GM12878 (cell line): ENCODE data around the gene TRIM37. TPM values are rescaled to one million over a fixed set of nuclear protein-coding genes. Genes with fewer than 3 reads are reported as not detected.

Experiments
- ASH2L ChIP-seq: fragments of 300-600, 200-600 bp; sonication (generic); IDR thresholded peaks from 2 replicates; pipeline ENCODE4 v1.6.1; 2017; ENCODE audit warnings: low read depth, mild to moderate bottlenecking, borderline replicate concordance
- EP300 ChIP-seq, 2 experiments: fragments of 150-350 bp in 1 of 2; IDR thresholded peaks; 2 replicates each; pipeline ENCODE4 v1.6.1; 2011 to 2012; ENCODE audit warnings: low read depth in 2 of 2, low read length in 2 of 2, borderline replicate concordance in 1 of 2, improper control_type of control experiment in 1 of 2, inconsistent platforms in 1 of 2; ENCODE audit not compliant: control insufficient read depth in 1 of 2
- FOS ChIP-seq: IDR thresholded peaks from 3 replicates; pipeline ENCODE4 v1.6.1; 2011; ENCODE audit warnings: borderline replicate concordance; ENCODE audit not compliant: insufficient read length; ENCODE audit errors: extremely low read depth
- IRF4 ChIP-seq: IDR thresholded peaks from 2 replicates; pipeline ENCODE4 v1.6.1; 2011; ENCODE audit warnings: low read depth, low read length
- KAT2A ChIP-seq: conservative IDR thresholded peaks from 2 replicates; pipeline ENCODE4 v1.6.1; 2011; ENCODE audit warnings: low read depth, low read length; ENCODE audit not compliant: control insufficient read depth
- MAX ChIP-seq: IDR thresholded peaks from 2 replicates; pipeline ENCODE4 v1.6.1; 2012; ENCODE audit warnings: low read depth, low read length, improper control_type of control experiment
- MEF2B ChIP-seq: fragments of 450-650 bp; IDR thresholded peaks from 2 replicates; pipeline ENCODE4 v1.6.1; 2018; ENCODE audit warnings: mild to moderate bottlenecking, moderate library complexity; ENCODE audit not compliant: partially characterized antibody, poor library complexity, severe bottlenecking
- NFIC ChIP-seq: IDR thresholded peaks from 2 replicates; pipeline ENCODE4 v1.6.1; 2012; ENCODE audit warnings: low read depth, mild to moderate bottlenecking, inconsistent platforms, low read length, moderate library complexity
- NKRF ChIP-seq: fragments of 450-650 bp; conservative IDR thresholded peaks from 2 replicates; pipeline ENCODE4 v1.6.1; 2017; ENCODE audit warnings: mild to moderate bottlenecking, moderate library complexity
- PBX3 ChIP-seq: IDR thresholded peaks from 2 replicates; pipeline ENCODE4 v1.6.1; 2011; ENCODE audit warnings: mild to moderate bottlenecking, low read depth, low read length, moderate library complexity; ENCODE audit not compliant: insufficient replicate concordance
- POLR2AphosphoS2 ChIP-seq: IDR thresholded peaks from 2 replicates; pipeline ENCODE4 v1.6.1; 2011; ENCODE audit warnings: low read depth, mild to moderate bottlenecking, low read length, improper control_type of control experiment, moderate library complexity
- RCOR1 ChIP-seq: conservative IDR thresholded peaks from 2 replicates; pipeline ENCODE4 v1.6.1; 2012; ENCODE audit warnings: low read depth, low read length, improper control_type of control experiment
- RELB ChIP-seq: fragments of 450-650 bp; IDR thresholded peaks from 2 replicates; pipeline ENCODE4 v1.6.1; 2017; ENCODE audit warnings: low read depth, mild to moderate bottlenecking, moderate library complexity
- SMAD1 ChIP-seq: fragments of 450-650 bp; IDR thresholded peaks from 2 replicates; pipeline ENCODE4 v1.6.1; 2018; ENCODE audit warnings: mild to moderate bottlenecking, low read depth; ENCODE audit not compliant: partially characterized antibody
- SMARCA5 ChIP-seq: fragments of 450-650 bp; IDR thresholded peaks from 2 replicates; pipeline ENCODE4 v1.6.1; 2017; ENCODE audit warnings: mild to moderate bottlenecking
- SPI1 ChIP-seq: IDR thresholded peaks from 2 replicates; pipeline ENCODE4 v1.6.1; 2011; ENCODE audit warnings: low read depth, mild to moderate bottlenecking, low read length, moderate library complexity, borderline replicate concordance; ENCODE audit not compliant: insufficient read depth
- SRF ChIP-seq, 2 experiments: IDR thresholded peaks; 2 replicates each; pipeline ENCODE4 v1.6.1; 2011; ENCODE audit warnings: low read depth in 2 of 2, low read length in 2 of 2, mild to moderate bottlenecking in 1 of 2, moderate library complexity in 1 of 2
- WRNIP1 ChIP-seq: IDR thresholded peaks from 2 replicates; pipeline ENCODE4 v1.6.1; 2011; ENCODE audit warnings: low read depth, low read length, improper control_type of control experiment, borderline replicate concordance
- YBX1 ChIP-seq: fragments of 450-650 bp; IDR thresholded peaks from 2 replicates; pipeline ENCODE4 v1.6.1; 2016; ENCODE audit warnings: antibody characterized with exemption
- ZBTB4 ChIP-seq: fragments of 450-650 bp; formaldehyde crosslinking; IDR thresholded peaks from 2 replicates; pipeline ENCODE4 v1.4.0; 2022; ENCODE audit warnings: mild to moderate bottlenecking, moderate library complexity
- polyA plus RNA-seq, 11 experiments: library from polyadenylated mRNA; depleted of rRNA in 4 of 11; unstranded in 6 of 11; stranded (reverse) in 5 of 11; fragments of >200 nt; fragmentation: Nextera tagmentation in 4 of 11; fragmentation: Illumina TruSeq in 1 of 11; extraction: Ambion mirVana in 4 of 11; extraction: Trizol in 1 of 11; gene quantifications; 1 replicate in 1 of 11; 2 replicates in 10 of 11; pipeline versions ENCODE4 v1.2.1 to v1.2.3, GENCODE V29; 2011 to 2016; ENCODE audit warnings: inconsistent platforms in 2 of 11, missing spikeins in 2 of 11, low read depth in 1 of 11
- total RNA-seq, 4 experiments: library from RNA; depleted of rRNA in 3 of 4; stranded (reverse); fragments of >200 nt in 3 of 4; fragmentation: Illumina TruSeq in 1 of 4; extraction: Trizol in 1 of 4; gene quantifications; 2 replicates each; pipeline versions ENCODE4 v1.2.1 to v1.2.3, GENCODE V29; 2013 to 2021

The TRIM37 gene
- total and polyA plus RNA-seq, 10 of the 15 experiments (the other 5 are each of a cell fraction or from before 2014, with no cell fraction given): 4.8 to 20.6 (median 18.1) TPM

- TF ChIP-seq RELB: no peak
- TF ChIP-seq YBX1: no peak
- TF ChIP-seq NKRF: peak; percentile 99
- TF ChIP-seq SPI1: no peak
- TF ChIP-seq SMARCA5: no peak
- 0 out of 2 replicates have a peak, but pooled peaks have one; percentile 51 for TF ChIP-seq RCOR1
- no peak for TF ChIP-seq SMAD1
- no peak for TF ChIP-seq KAT2A
- TF ChIP-seq POLR2AphosphoS2: peak; percentile 79
- no peak; the same call in 1 of the 2 replicates for TF ChIP-seq ASH2L
- TF ChIP-seq MEF2B: peak; percentile 22
- no peak for TF ChIP-seq EP300 (IDR thresholded peaks at IDR 0.05; ENCODE audit: borderline replicate concordance in 1 of 2, control insufficient read depth in 1 of 2, low read depth in 2 of 2, low read length in 2 of 2)
- TF ChIP-seq NFIC: no peak
- no peak for TF ChIP-seq SRF (IDR thresholded peaks at IDR 0.05; ENCODE audit: low read depth in 2 of 2, low read length in 2 of 2)
- no peak for TF ChIP-seq FOS
- no peak for TF ChIP-seq ZBTB4 (CRISPR knock-in tag)
- TF ChIP-seq PBX3: no peak
- peak; percentile 88 for TF ChIP-seq MAX
- 0 out of 2 replicates have a peak, but pooled peaks have one; percentile 25 for TF ChIP-seq IRF4
- TF ChIP-seq WRNIP1: no peak
Measured at GRCh38 chr17:59106463-59107305, at the start of gene TRIM37 (continued).
